ENCODE data around the gene PAFAH1B1.

DNA sequence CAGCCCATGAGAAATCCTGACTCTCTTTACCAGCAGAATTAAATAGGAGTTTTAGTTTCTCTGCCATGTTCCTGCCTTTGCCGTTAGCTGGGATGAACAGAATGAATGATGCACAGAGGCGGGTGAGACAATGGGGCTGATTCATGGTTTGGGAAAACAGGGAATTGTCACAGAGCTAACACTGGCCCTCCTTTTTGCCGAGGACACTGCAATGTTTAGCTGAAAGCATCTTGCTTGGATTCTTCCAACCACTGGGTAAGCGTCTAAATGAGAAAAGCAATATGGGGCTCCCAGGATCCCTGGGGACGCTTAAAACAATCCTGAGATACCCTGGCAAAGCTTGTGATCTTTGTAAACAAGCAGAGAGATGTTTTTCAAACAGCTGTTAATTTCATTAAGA, 12.8 kb upstream of the PAFAH1B1 start:
- TF ChIP-seq, protein P1, sequence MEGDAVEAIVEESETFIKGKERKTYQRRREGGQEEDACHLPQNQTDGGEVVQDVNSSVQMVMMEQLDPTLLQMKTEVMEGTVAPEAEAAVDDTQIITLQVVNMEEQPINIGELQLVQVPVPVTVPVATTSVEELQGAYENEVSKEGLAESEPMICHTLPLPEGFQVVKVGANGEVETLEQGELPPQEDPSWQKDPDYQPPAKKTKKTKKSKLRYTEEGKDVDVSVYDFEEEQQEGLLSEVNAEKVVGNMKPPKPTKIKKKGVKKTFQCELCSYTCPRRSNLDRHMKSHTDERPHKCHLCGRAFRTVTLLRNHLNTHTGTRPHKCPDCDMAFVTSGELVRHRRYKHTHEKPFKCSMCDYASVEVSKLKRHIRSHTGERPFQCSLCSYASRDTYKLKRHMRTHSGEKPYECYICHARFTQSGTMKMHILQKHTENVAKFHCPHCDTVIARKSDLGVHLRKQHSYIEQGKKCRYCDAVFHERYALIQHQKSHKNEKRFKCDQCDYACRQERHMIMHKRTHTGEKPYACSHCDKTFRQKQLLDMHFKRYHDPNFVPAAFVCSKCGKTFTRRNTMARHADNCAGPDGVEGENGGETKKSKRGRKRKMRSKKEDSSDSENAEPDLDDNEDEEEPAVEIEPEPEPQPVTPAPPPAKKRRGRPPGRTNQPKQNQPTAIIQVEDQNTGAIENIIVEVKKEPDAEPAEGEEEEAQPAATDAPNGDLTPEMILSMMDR (conservative IDR thresholded peaks at IDR 0.05): no peak
- TF ChIP-seq ZFX (IDR thresholded peaks at IDR 0.05): no peak

Data from C4-2B (cell line).